Testis (tissue), 3 donors: Measurements from ENCODE around the gene NEK5. TPM values are rescaled to one million over a fixed set of nuclear protein-coding genes. Genes with fewer than 3 reads are reported as not detected.

Experiments used
- DNase-seq: peaks from one replicate; pipeline ENCODE4 v3.0.0-alpha.2; 2019
- H3K27ac ChIP-seq, 2 donors: fragments of 200-600 bp; sonication (generic); one replicate each; pipeline ENCODE4 v1.5.1; 2019
- H3K27me3 ChIP-seq: fragments of 200-600 bp; sonication (generic); one replicate; pipeline ENCODE4 v1.5.1; 2019
- H3K36me3 ChIP-seq: fragments of 200-600 bp; sonication (generic); one replicate; pipeline ENCODE4 v1.5.1; 2017; ENCODE audit warnings: low read depth; ENCODE audit errors: missing control alignments
- H3K4me1 ChIP-seq: fragments of 200-600 bp; sonication (generic); one replicate; pipeline ENCODE4 v1.5.1; 2019
- H3K4me3 ChIP-seq, 2 donors: fragments of 200-600 bp; sonication (generic); one replicate each; pipeline ENCODE4 v1.5.1; 2017 to 2019
- H3K9me3 ChIP-seq: fragments of 200-600 bp; sonication (generic); one replicate; pipeline ENCODE4 v1.5.1; 2017
- CTCF ChIP-seq, 3 experiments: fragments of 450-650 bp in 2 of 3; fragments of 200-600 bp in 1 of 3; sonication (generic) in 1 of 3; IDR thresholded peaks; one replicate each; pipeline ENCODE4 v1.5.1; 2016 to 2019; ENCODE audit warnings: antibody characterized with exemption in 3 of 3, mild to moderate bottlenecking in 2 of 3, moderate library complexity in 1 of 3
- POLR2A ChIP-seq: fragments of 450-650 bp; IDR thresholded peaks from one replicate; pipeline ENCODE4 v1.6.1; 2017; ENCODE audit warnings: antibody characterized with exemption, mild to moderate bottlenecking, moderate library complexity
- WGBS, 2 donors: methylation state at CpG; one replicate each; pipeline ENCODE4 v1.1.5; 2018; 5-methylcytosine and 5-hydroxymethylcytosine counted together
- intact Hi-C: fragments of 100-400 bp; cut with DNase I; formaldehyde crosslinking; loops from one replicate; pipeline ENCODE4 v1.15.1; 2023; ENCODE audit warnings: low total_unique reads
- polyA plus RNA-seq: library from polyadenylated mRNA; stranded (reverse); fragments of 350-450 nt; fragmentation: Illumina TruSeq; extraction: RNeasy Lipid Tissue Mini Kit (QIAGEN cat#74804); gene quantifications from one replicate; pipeline ENCODE4 v1.2.3, GENCODE V29; 2014; ENCODE audit warnings: low read depth, low replicate concordance; ENCODE audit not compliant: insufficient read depth
- total RNA-seq, 2 donors: library from RNA; depleted of rRNA; stranded (reverse); fragments of >200 nt; gene quantifications; one replicate each; pipeline ENCODE4 v1.2.3, GENCODE V29; 2016

Gene NEK5
- total and polyA plus RNA-seq, 3 donors from 2014 or later = 9.2 to 17.3 (median 9.5) TPM

GRCh38 chr13:52004511-52005170 is 124.2 kb downstream of the NEK5 start:
- Histone ChIP-seq H3K4me3 (no peak overlapping the region), H3K27ac (no peak overlapping the region), H3K27me3 (no peaks in the 10 kb centered on the region), H3K9me3 (no peaks in the 10 kb centered on the region), H3K36me3 (no peaks in the 10 kb centered on the region), H3K4me1 (no peaks in the 10 kb centered on the region)
- no peak for TF ChIP-seq CTCF (IDR thresholded peaks at IDR 0.05)
- TF ChIP-seq POLR2A = no peak
- intact Hi-C loops = no loop called here
- WGBS, 2 donors = 87 to 94% methylated on average over 7 of the region's 7 CpGs
- no peak for DNase-seq

GRCh38 chr13:52003541-52003940 is 125.3 kb downstream of the NEK5 start:
- Histone ChIP-seq H3K4me3 (no peak overlapping the region), H3K4me1 (no peaks in the 10 kb centered on the region), H3K27ac (no peak overlapping the region), H3K27me3 (no peaks in the 10 kb centered on the region), H3K36me3 (no peaks in the 10 kb centered on the region), H3K9me3 (no peaks in the 10 kb centered on the region)
- no peak for DNase-seq
- intact Hi-C loops = no loop called here
- no peak for TF ChIP-seq POLR2A
- WGBS, 2 donors = 88 to 89% methylated on average over 4 of the region's 4 CpGs

GRCh38 chr13:52002361-52002760 is 126.5 kb downstream of the NEK5 start:
- Histone ChIP-seq H3K27ac (no peak overlapping the region), H3K4me1 (no peaks in the 10 kb centered on the region), H3K27me3 (no peaks in the 10 kb centered on the region), H3K36me3 (no peaks in the 10 kb centered on the region), H3K9me3 (no peaks in the 10 kb centered on the region), H3K4me3 (no peak overlapping the region)
- 67 to 81% methylated on average over 3 to 4 of the region's 4 CpGs for WGBS, 2 donors
- no peak for TF ChIP-seq CTCF (IDR thresholded peaks at IDR 0.05)
- no peak for TF ChIP-seq POLR2A
- intact Hi-C loops = no loop called here
- DNase-seq = no peak

GRCh38 chr13:52001120-52001731 is 127.6 kb downstream of the NEK5 start:
- Histone ChIP-seq H3K27ac (no peak overlapping the region), H3K9me3 (no peaks in the 10 kb centered on the region), H3K36me3 (no peaks in the 10 kb centered on the region), H3K4me1 (no peaks in the 10 kb centered on the region), H3K27me3 (no peaks in the 10 kb centered on the region), H3K4me3 (no peak overlapping the region)
- intact Hi-C loops = no loop called here
- TF ChIP-seq POLR2A (no peak), CTCF (IDR thresholded peaks at IDR 0.05) (peak; percentile 17 to 66 (median 32))
- DNase-seq = no peak
- WGBS, 2 donors = 57 to 65% methylated on average over 3 of the region's 3 CpGs

GRCh38 chr13:51999921-52000320 is 129.0 kb downstream of the NEK5 start:
- H3K9me3 ChIP-seq = no peaks in the 10 kb centered on the region
- H3K27ac ChIP-seq = no peak overlapping the region
- WGBS, 2 donors = 57 to 75% methylated on average over 1 of the region's 1 CpG
- intact Hi-C loops = no loop called here
- TF ChIP-seq CTCF (IDR thresholded peaks at IDR 0.05) (no peak), POLR2A (no peak)
- no peaks in the 10 kb centered on the region for H3K36me3 ChIP-seq
- H3K27me3 ChIP-seq = no peaks in the 10 kb centered on the region
- no peak for DNase-seq
- H3K4me1 ChIP-seq = no peaks in the 10 kb centered on the region
- H3K4me3 ChIP-seq = no peak overlapping the region
